Stimulated activated CD4-positive, alpha-beta T cell treated with anti-CD3 and anti-CD28 coated beads, Interleukin-4, amount 100 ng/mL, for 4 hours (primary cell): ENCODE data around the gene SYNGR1.

Experiments
- DNase-seq, 2 experiments: peaks; one replicate each; pipeline ENCODE4 v3.0.0-alpha.2; 2020

The SYNGR1 gene

DNA sequence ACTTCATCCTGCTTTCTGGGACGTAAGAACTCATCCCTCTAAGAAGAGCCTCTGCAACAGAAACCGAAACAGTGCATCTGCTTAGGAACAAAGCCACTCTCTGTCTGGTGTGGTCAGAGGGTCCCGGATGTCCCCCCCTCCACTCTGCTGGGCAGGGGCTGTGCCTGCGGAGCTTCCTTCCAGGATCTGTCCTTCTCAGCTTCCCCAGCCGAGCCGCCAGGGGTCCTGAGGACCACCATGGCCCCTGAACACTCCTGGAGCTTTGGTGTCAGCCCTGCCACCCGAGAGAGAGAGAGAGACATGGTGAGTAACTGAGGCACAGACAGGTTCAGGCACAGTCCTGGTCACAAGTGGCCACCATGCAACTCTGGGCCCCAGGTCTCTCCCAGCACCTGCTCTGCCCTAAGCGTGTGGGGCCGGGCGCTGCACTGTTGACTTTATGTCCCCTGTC is 82.6 kb downstream of the SYNGR1 start:
- no peak for DNase-seq

DNA sequence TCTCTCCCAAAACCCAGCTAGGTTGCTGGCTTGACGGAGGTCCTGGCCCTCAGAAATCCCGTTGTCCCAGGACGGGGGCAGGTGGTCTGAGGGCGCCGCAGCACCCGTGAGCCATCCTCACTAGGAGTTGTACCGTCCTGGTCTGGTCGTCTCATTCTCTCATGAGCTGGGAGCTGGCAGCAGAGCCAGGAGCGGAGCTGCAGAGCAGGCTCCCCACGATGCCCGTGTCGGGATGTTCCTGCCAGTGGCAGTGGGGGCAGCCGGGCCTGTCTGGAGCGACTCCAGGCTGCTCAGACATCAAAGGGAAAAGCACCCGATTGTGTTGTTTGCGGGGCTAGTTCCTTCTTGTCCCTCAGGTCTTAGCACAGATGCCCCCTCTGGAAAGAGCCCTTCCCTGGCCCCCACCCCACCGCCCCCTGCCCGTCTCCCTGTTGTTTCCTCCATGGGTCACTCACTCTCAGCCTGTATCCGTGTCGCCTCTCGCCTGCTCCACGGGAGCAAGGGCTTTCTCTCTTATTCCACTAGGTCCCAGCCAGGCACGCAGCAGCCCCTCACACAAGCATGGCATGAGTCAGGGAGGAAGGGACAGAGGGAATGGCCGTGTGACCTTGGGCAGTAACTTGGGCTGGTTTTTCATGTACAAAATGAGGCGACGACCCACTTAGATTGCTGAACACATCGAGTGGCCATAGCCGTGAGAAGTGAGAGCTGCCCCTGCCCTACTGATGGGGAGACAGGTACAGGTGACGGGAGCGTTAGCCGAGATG is 83.9 kb downstream of the SYNGR1 start:
- DNase-seq: no peak

DNA sequence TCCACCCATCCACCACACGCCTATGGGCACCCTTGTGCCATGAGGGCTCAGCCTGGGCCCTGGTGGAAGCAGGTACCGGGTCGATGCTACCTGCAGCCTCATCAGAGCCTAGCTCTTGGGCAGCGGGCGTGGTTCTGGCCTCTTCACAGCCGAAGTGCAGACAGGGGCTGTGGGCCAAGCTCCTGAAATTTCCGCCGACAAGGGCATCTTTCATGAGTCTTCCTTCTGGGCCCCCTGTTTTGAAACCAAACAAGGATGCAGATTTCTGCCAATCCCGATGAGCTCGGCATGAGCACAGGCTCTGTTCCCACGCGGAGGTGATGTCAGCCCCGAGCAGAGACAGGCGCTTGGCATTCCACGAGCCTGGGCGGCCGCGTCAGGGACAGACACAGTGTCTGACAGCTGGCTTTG is 84.5 kb downstream of the SYNGR1 start:
- no peak for DNase-seq

DNA sequence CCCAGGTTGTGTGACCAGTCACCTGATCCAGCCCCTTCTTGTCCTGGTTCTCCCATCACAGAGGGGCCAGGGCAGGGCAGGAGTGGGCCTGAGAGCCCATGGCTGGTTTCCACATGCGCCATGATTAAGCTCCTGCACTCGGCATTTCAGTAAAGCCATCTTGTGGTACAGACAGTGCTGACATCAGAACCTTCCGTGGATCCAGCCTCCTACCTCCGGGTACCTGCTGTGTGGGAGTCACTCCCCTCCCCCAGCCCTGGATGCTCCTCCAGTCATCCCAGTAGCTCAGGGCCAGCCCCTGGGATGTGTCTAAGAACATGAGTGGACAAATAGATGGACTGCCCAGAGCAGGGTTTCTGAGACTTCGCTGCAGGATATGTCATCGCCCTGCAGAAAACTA is 84.9 kb downstream of the SYNGR1 start:
- no peak for DNase-seq
